Stomach (tissue), 9 donors: Measurements from ENCODE around the gene CAMSAP2. TPM values are rescaled to one million over a fixed set of nuclear protein-coding genes. Genes with fewer than 3 reads are reported as not detected.
A peak's percentile ranks its signal among the peaks of the same experiment; 100 is the strongest.

Experiments
- DNase-seq, 2 donors: peaks; one replicate each; pipeline versions ENCODE4 v3.0.0 to v3.0.0-alpha.2; 2013 to 2019
- H3K27ac ChIP-seq, 5 donors: fragments of 200-600 bp in 4 of 5; sonication (generic) in 4 of 5; one replicate each; pipeline ENCODE4 v1.5.1; 2013 to 2019; ENCODE audit warnings: mild to moderate bottlenecking in 1 of 5, moderate library complexity in 1 of 5
- H3K27me3 ChIP-seq, 3 donors: fragments of 200-600 bp; sonication (generic); one replicate each; pipeline ENCODE4 v1.5.1; 2017 to 2019; ENCODE audit warnings: mixed run types in 1 of 3
- H3K36me3 ChIP-seq, 4 donors: fragments of 200-600 bp; sonication (generic); 1 replicate in 3 of 4; 2 replicates in 1 of 4; pipeline ENCODE4 v1.5.1; 2016 to 2019
- H3K4me1 ChIP-seq, 4 donors: fragments of 200-600 bp; sonication (generic); one replicate each; pipeline ENCODE4 v1.5.1; 2016 to 2019
- H3K4me3 ChIP-seq, 4 donors: fragments of 200-600 bp; sonication (generic) in 3 of 4; one replicate each; pipeline ENCODE4 v1.5.1; 2016 to 2019; ENCODE audit warnings: mild to moderate bottlenecking in 1 of 4
- H3K9me3 ChIP-seq, 4 donors: fragments of 200-600 bp; sonication (generic); one replicate each; pipeline ENCODE4 v1.5.1; 2016 to 2019
- EP300 ChIP-seq: sonication (generic); formaldehyde crosslinking; IDR thresholded peaks from one replicate; pipeline ENCODE4 v1.6.1; 2017; ENCODE audit warnings: antibody characterized with exemption
- POLR2A ChIP-seq, 4 donors: fragments of 450-650 bp; IDR thresholded peaks; one replicate each; pipeline ENCODE4 v1.6.1; 2016; ENCODE audit warnings: antibody characterized with exemption in 4 of 4, control low read depth in 2 of 4, mild to moderate bottlenecking in 1 of 4, moderate library complexity in 1 of 4
- POLR2AphosphoS5 ChIP-seq, 3 donors: sonication (generic); formaldehyde crosslinking; IDR thresholded peaks; one replicate each; pipeline ENCODE4 v1.6.1; 2016; ENCODE audit warnings: antibody characterized with exemption in 3 of 3
- WGBS, 5 donors: extraction: QIAGEN DNeasy Blood & Tissue Kit in 3 of 5; methylation state at CpG; one replicate each; pipeline versions ENCODE4 v1.1.5 to v1.1.7; 2013 to 2018; 5-methylcytosine and 5-hydroxymethylcytosine counted together
- intact Hi-C: fragments of 100-400 bp; cut with DNase I; formaldehyde crosslinking; loops from one replicate; pipeline ENCODE4 v1.15.1; 2023; ENCODE audit warnings: low total_unique reads
- polyA plus RNA-seq, 3 donors: library from polyadenylated mRNA; stranded (reverse); fragments of 200-250 nt; gene quantifications; one replicate each; pipeline ENCODE4 v1.2.3, GENCODE V29; 2013
- total RNA-seq, 5 donors: library from RNA; depleted of rRNA; stranded (reverse); fragments of >200 nt; gene quantifications; one replicate each; pipeline versions ENCODE4 v1.1.0 to v1.2.3, GENCODE V29; 2014 to 2016
- TF ChIP-seq, protein P1 (sequence below), 7 experiments: fragments of 450-650 bp in 4 of 7; fragments of 200-600 bp in 3 of 7; sonication (generic) in 3 of 7; IDR thresholded peaks; one replicate each; pipeline ENCODE4 v1.5.1; 2016 to 2019; ENCODE audit warnings: antibody characterized with exemption in 7 of 7, control low read depth in 2 of 7, mild to moderate bottlenecking in 1 of 7
- donor health status: healthy with polysubstance abuse.
- donor health status: Bipolar disorder and iron deficiency.
- donor health status: healthy.

Gene CAMSAP2
- total and polyA plus RNA-seq, 8 donors, result 4.5 to 35.4 (median 7.5) TPM

DNA sequence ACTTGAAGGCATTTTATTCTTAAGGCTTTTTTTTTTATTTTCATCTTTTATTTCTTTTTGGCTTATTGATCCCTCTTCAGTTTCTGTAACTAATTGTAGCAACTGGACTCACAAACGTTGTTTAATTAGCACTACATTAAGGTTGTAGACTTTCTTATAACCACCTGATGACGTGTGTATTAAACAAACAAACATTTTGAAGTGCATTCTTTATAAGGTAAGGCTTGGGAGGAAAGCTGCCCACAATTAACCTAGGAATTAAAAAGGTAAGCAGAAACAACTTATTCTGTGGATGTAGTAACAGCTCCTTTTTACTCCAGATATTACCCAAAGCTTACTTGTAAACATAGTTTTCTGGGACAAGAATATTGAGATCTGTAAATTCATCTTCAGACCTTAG is 55.0 kb downstream of the CAMSAP2 start:
- H3K4me1 ChIP-seq, result peaks cover 0 to 14% (median 6%) of the 10 kb centered on the region in 4 donors
- 46 to 49% (median 48%) methylated on average over 2 of the region's 2 CpGs for WGBS, 5 donors
- TF ChIP-seq POLR2AphosphoS5 (IDR thresholded peaks at IDR 0.05), result no peak
- no peak overlapping the region for H3K27ac ChIP-seq
- H3K27me3 ChIP-seq, result no peaks in the 10 kb centered on the region
- no peak overlapping the region for H3K4me3 ChIP-seq
- intact Hi-C loops, result no loop called here
- no peak for DNase-seq
- H3K36me3 ChIP-seq, result no peaks in the 10 kb centered on the region
- no peaks in the 10 kb centered on the region for H3K9me3 ChIP-seq

GRCh38 chr1:200794506-200795065 is 55.9 kb downstream of the CAMSAP2 start:
- intact Hi-C loops, result no loop called here
- Histone ChIP-seq H3K36me3 (no peaks in the 10 kb centered on the region), H3K4me1 (peaks cover 0 to 14% (median 6%) of the 10 kb centered on the region in 4 donors), H3K27me3 (no peaks in the 10 kb centered on the region), H3K27ac (no peak overlapping the region), H3K4me3 (no peak overlapping the region), H3K9me3 (no peaks in the 10 kb centered on the region)
- no peak for DNase-seq
- TF ChIP-seq POLR2AphosphoS5 (IDR thresholded peaks at IDR 0.05) (no peak), POLR2A (IDR thresholded peaks at IDR 0.05) (no peak), EP300 (no peak)
- TF ChIP-seq, protein P1, sequence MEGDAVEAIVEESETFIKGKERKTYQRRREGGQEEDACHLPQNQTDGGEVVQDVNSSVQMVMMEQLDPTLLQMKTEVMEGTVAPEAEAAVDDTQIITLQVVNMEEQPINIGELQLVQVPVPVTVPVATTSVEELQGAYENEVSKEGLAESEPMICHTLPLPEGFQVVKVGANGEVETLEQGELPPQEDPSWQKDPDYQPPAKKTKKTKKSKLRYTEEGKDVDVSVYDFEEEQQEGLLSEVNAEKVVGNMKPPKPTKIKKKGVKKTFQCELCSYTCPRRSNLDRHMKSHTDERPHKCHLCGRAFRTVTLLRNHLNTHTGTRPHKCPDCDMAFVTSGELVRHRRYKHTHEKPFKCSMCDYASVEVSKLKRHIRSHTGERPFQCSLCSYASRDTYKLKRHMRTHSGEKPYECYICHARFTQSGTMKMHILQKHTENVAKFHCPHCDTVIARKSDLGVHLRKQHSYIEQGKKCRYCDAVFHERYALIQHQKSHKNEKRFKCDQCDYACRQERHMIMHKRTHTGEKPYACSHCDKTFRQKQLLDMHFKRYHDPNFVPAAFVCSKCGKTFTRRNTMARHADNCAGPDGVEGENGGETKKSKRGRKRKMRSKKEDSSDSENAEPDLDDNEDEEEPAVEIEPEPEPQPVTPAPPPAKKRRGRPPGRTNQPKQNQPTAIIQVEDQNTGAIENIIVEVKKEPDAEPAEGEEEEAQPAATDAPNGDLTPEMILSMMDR (IDR thresholded peaks at IDR 0.05), result no peak
- WGBS, 5 donors, result 90 to 100% (median 94%) methylated on average over 1 of the region's 1 CpG

DNA sequence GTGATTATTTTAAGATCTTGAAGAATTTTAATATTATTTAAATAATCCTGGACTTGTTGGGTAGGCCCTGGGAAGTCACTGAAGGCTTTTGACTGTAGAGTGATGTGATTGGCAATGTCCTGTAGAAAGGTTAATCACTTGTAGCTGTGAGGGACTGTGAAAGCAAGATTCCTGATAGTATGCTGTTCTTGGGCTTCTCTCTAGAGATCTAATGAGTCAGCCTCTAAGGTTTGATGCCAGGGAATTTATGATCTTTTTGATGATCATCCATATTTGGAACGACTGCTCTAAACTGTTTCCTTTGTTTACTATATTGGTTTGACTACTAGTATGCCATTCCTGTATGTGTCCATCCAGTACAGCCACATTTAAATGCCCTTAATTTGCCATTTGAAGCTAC is 56.5 kb downstream of the CAMSAP2 start:
- intact Hi-C loops, result no loop called here
- Histone ChIP-seq H3K4me3 (no peak overlapping the region), H3K9me3 (no peaks in the 10 kb centered on the region), H3K4me1 (peaks cover 0 to 14% (median 6%) of the 10 kb centered on the region in 4 donors), H3K27ac (no peak overlapping the region), H3K36me3 (no peaks in the 10 kb centered on the region), H3K27me3 (no peaks in the 10 kb centered on the region)
- TF ChIP-seq EP300 (no peak), POLR2AphosphoS5 (IDR thresholded peaks at IDR 0.05) (no peak), POLR2A (IDR thresholded peaks at IDR 0.05) (no peak)
- TF ChIP-seq, protein P1 (IDR thresholded peaks at IDR 0.05), result no peak
- WGBS, 5 donors, result 34 to 56% (median 49%) methylated on average over 1 of the region's 1 CpG
- DNase-seq, result no peak

DNA sequence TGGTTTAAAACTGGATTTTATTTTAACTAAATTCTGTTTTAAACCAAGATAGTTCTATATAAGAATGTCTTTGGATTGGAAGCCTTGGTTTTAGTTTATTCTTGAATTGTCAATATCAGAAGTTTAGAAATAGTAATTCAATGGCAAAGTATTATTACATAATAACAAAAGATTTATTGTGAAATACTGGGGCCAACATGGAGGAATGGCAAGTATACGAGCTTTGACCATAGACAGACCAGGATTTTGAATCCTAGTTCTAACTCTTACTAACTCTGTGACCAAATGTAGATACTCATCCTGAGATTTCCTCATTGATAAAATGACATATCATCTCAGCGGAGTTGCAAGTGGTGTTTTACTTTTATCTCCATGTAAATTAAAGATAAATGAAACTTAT is 63.3 kb downstream of the CAMSAP2 start:
- Histone ChIP-seq H3K4me3 (no peak overlapping the region), H3K27me3 (no peaks in the 10 kb centered on the region), H3K36me3 (no peaks in the 10 kb centered on the region), H3K4me1 (peaks cover 0 to 21% (median 3%) of the 10 kb centered on the region in 4 donors), H3K27ac (no peak overlapping the region), H3K9me3 (no peaks in the 10 kb centered on the region)
- WGBS, 5 donors, result 72 to 78% (median 76%) methylated on average over 2 of the region's 2 CpGs
- TF ChIP-seq POLR2AphosphoS5 (IDR thresholded peaks at IDR 0.05) (no peak), EP300 (no peak), POLR2A (IDR thresholded peaks at IDR 0.05) (no peak)
- TF ChIP-seq, protein P1 (IDR thresholded peaks at IDR 0.05), result no peak
- intact Hi-C loops, result loop anchor here (10.0 kb wide), 1 partner anchor 177 kb away; the partner anchor contains the start of gene KIF14
- no peak for DNase-seq

- 37 to 46% (median 42%) methylated on average over 2 of the region's 2 CpGs for WGBS, 5 donors
- peak; percentile 82 to 94 for DNase-seq
- H3K4me3 ChIP-seq, result no peak overlapping the region
- TF ChIP-seq POLR2A (IDR thresholded peaks at IDR 0.05), result no peak
- TF ChIP-seq, protein P1 (IDR thresholded peaks at IDR 0.05), result peak in 5 of 7 experiments; percentile 74 to 94 (median 83)
- peak in 2 of 3 donors; percentile 25 to 80 for TF ChIP-seq POLR2AphosphoS5 (IDR thresholded peaks at IDR 0.05)
- TF ChIP-seq EP300, result no peak
- H3K9me3 ChIP-seq, result no peaks in the 10 kb centered on the region
- no peaks in the 10 kb centered on the region for H3K27me3 ChIP-seq
- intact Hi-C loops, result loop anchor here (10.0 kb wide), 1 partner anchor 178 kb away; the partner anchor contains the start of gene KIF14
- peaks cover 0 to 21% (median 3%) of the 10 kb centered on the region in 4 donors for H3K4me1 ChIP-seq
- H3K36me3 ChIP-seq, result peaks cover 0 to 9% (median 6%) of the 10 kb centered on the region in 4 donors
- H3K27ac ChIP-seq, result no peak overlapping the region
These were observed 64.3 kb downstream of the CAMSAP2 start for GRCh38 chr1:200802865-200803512.
